Measurements from ENCODE around the gene BABAM2. TPM values are rescaled to one million over a fixed set of nuclear protein-coding genes. Genes with fewer than 3 reads are reported as not detected.

The BABAM2 gene
- total and polyA plus RNA-seq, 10 of the 15 experiments (the other 5 are each of a cell fraction or from before 2014, with no cell fraction given) = 30.7 to 59.9 (median 44.5) TPM

GRCh38 chr2:28252311-28252710 lies 361.8 kb downstream of the BABAM2 start (continued):
- TF ChIP-seq ZNF592 (IDR thresholded peaks at IDR 0.05) = no peak
- TF ChIP-seq TCF3 (IDR thresholded peaks at IDR 0.05; ENCODE audit: borderline replicate concordance, insufficient read depth, low read depth, low read length) = no peak
- TF ChIP-seq STAT3 (IDR thresholded peaks at IDR 0.05; ENCODE audit: low read depth, low read length) = no peak
- no peak for TF ChIP-seq SP1 (IDR thresholded peaks at IDR 0.05; ENCODE audit: low read depth, low read length)
- TF ChIP-seq ETV6 (conservative IDR thresholded peaks at IDR 0.05 in 1 of 2, IDR thresholded peaks at IDR 0.05 in 1 of 2; ENCODE audit: borderline replicate concordance in 1 of 2, low read depth in 1 of 2) = peak in 1 of 2 experiments; percentile 58; a peak in 1 of 4 replicates
- TF ChIP-seq USF2 (IDR thresholded peaks at IDR 0.05; ENCODE audit: borderline replicate concordance, low read depth, low read length) = no peak
- TF ChIP-seq MTA3 (IDR thresholded peaks at IDR 0.05; ENCODE audit: borderline replicate concordance, low read length) = no peak
- TF ChIP-seq RAD51 (IDR thresholded peaks at IDR 0.05) = no peak
- TF ChIP-seq E2F4 (IDR thresholded peaks at IDR 0.05; ENCODE audit: low read depth, low read length) = no peak
- TF ChIP-seq TCF12 (IDR thresholded peaks at IDR 0.05; ENCODE audit: low read depth, low read length) = no peak
- no peak for TF ChIP-seq PML (IDR thresholded peaks at IDR 0.05; ENCODE audit: low read length)
- TF ChIP-seq SREBF1 (IDR thresholded peaks at IDR 0.05; ENCODE audit: low read length) = no peak
